Inflammatory macrophage treated with lipopolysaccharide for 4 hours (primary cell): ENCODE results near the gene KCNG1.
"Not testable (repeated sequence)": the region's sequence is repeated elsewhere in the genome, so short reads cannot be mapped to it uniquely, and the experiment has no call there.

Source experiments
- DNase-seq: peaks from one replicate; pipeline ENCODE4 v3.0.0-alpha.2; 2020

The KCNG1 gene

GRCh38 chr20:50980851-50981713 is 41.8 kb downstream of the KCNG1 start:
- DNase-seq = peak; percentile 75

GRCh38 chr20:50980071-50980681 is 42.7 kb downstream of the KCNG1 start:
- peak; percentile 98 for DNase-seq

GRCh38 chr20:50978533-50978932 is 44.4 kb downstream of the KCNG1 start:
- not testable (repeated sequence) for DNase-seq

- no peak for DNase-seq
Measured at GRCh38 chr20:50977066-50978021, 45.6 kb downstream of the KCNG1 start.

GRCh38 chr20:50975701-50976330 is 47.1 kb downstream of the KCNG1 start:
- no peak for DNase-seq

- DNase-seq = no peak
Measured at GRCh38 chr20:50969912-50970311, 53.0 kb downstream of the KCNG1 start.

- DNase-seq = no peak
Measured at GRCh38 chr20:50969435-50969834, 53.5 kb downstream of the KCNG1 start.

- DNase-seq = no peak
Measured at GRCh38 chr20:50968289-50968688, 54.6 kb downstream of the KCNG1 start.

- DNase-seq = no peak
Measured at GRCh38 chr20:50967586-50967985, 55.3 kb downstream of the KCNG1 start.

- DNase-seq = no peak
Measured at GRCh38 chr20:50959543-50960126, 63.3 kb downstream of the KCNG1 start.

GRCh38 chr20:50958615-50959542 is 64.0 kb downstream of the KCNG1 start, which contains the start of gene MOCS3:
TSS of gene MOCS3 (plus strand) at chr20:50958818. CDS start at chr20:50958843, 25 bp downstream.
- peak; percentile 99 for DNase-seq

- DNase-seq = peak; percentile 90
Measured at GRCh38 chr20:50957798-50958614, 64.9 kb downstream of the KCNG1 start, which contains the start of gene DPM1. TSS of gene DPM1 (minus strand) at chr20:50958532. CDS start at chr20:50958523, 9 bp downstream.

GRCh38 chr20:50957276-50957675 is 65.6 kb downstream of the KCNG1 start:
- DNase-seq = no peak

- no peak for DNase-seq
Measured at GRCh38 chr20:50953821-50954220, 69.1 kb downstream of the KCNG1 start.
